GM23338 (cell line): Measurements from ENCODE around the gene RPL10. TPM values are rescaled to one million over a fixed set of nuclear protein-coding genes. Genes with fewer than 3 reads are reported as not detected.

Source experiments
- ATAC-seq: fragments of 200-7000 bp; cut with Tn5 transposase; 3 replicates; pipeline ENCODE4 v1.9.1; 2020
- DNase-seq: peaks from one replicate; pipeline ENCODE4 v3.0.0-alpha.2; 2015; ENCODE audit warnings: low spot score
- H2AFZ ChIP-seq: fragments of 200-600 bp; sonication (generic); 2 replicates; pipeline ENCODE4 v1.8.0; 2016; ENCODE audit warnings: antibody characterized with exemption, mild to moderate bottlenecking, moderate library complexity
- H3F3A ChIP-seq: fragments of 200-600 bp; sonication (generic); replicated peaks from 2 replicates; pipeline ENCODE4 v1.8.0; 2017; ENCODE audit warnings: antibody characterized with exemption, mixed run types, low read depth
- H3K27ac ChIP-seq: fragments of 200-600 bp; sonication (generic); 2 replicates; pipeline ENCODE4 v1.6.1; 2016; ENCODE audit warnings: low read depth
- H3K27me3 ChIP-seq: fragments of 200-600 bp; sonication (generic); 2 replicates; pipeline ENCODE4 v1.8.0; 2016; ENCODE audit warnings: mild to moderate bottlenecking, mixed run types, moderate library complexity; ENCODE audit not compliant: insufficient read depth
- H3K36me3 ChIP-seq: fragments of 200-600 bp; sonication (generic); 2 replicates; pipeline ENCODE4 v1.8.0; 2016; ENCODE audit warnings: mild to moderate bottlenecking; ENCODE audit not compliant: insufficient read depth
- H3K4me1 ChIP-seq: fragments of 200-600 bp; sonication (generic); 2 replicates; pipeline ENCODE4 v1.8.0; 2016; ENCODE audit warnings: mild to moderate bottlenecking, moderate library complexity; ENCODE audit not compliant: insufficient read depth
- H3K4me2 ChIP-seq: fragments of 200-600 bp; sonication (generic); 2 replicates; pipeline ENCODE4 v1.7.1; 2017; ENCODE audit warnings: mixed run types
- H3K4me3 ChIP-seq: fragments of 200-600 bp; sonication (generic); 2 replicates; pipeline ENCODE4 v1.6.1; 2016; ENCODE audit warnings: mixed run types
- H3K79me2 ChIP-seq: fragments of 200-600 bp; sonication (generic); replicated peaks from 2 replicates; pipeline ENCODE4 v1.8.0; 2017; ENCODE audit warnings: mild to moderate bottlenecking; ENCODE audit not compliant: insufficient read depth
- H3K9me2 ChIP-seq: fragments of 200-600 bp; sonication (generic); 2 replicates; pipeline ENCODE4 v1.8.0; 2017; ENCODE audit not compliant: insufficient read depth
- H4K20me1 ChIP-seq: fragments of 200-600 bp; sonication (generic); replicated peaks from 2 replicates; pipeline ENCODE4 v1.8.0; 2017; ENCODE audit warnings: mild to moderate bottlenecking; ENCODE audit not compliant: insufficient read depth
- H3K27ac Mint-ChIP-seq: 2 replicates; pipeline ENCODE4 v1.8.0; 2020; ENCODE audit warnings: inconsistent platforms, mild to moderate bottlenecking, moderate library complexity, mixed read lengths
- H3K27me3 Mint-ChIP-seq: 3 replicates; pipeline ENCODE4 v1.8.0; 2022; ENCODE audit warnings: low read depth, mild to moderate bottlenecking, moderate library complexity, mixed read lengths, inconsistent platforms; ENCODE audit not compliant: insufficient read depth, poor library complexity
- H3K36me3 Mint-ChIP-seq: 3 replicates; pipeline ENCODE4 v1.8.0; 2021; ENCODE audit warnings: low read depth, mild to moderate bottlenecking, inconsistent platforms, moderate library complexity, mixed read lengths
- H3K4me1 Mint-ChIP-seq: 3 replicates; pipeline ENCODE4 v1.8.0; 2020; ENCODE audit warnings: mild to moderate bottlenecking, inconsistent platforms, mixed read lengths
- H3K4me3 Mint-ChIP-seq: 3 replicates; pipeline ENCODE4 v1.8.0; 2021; ENCODE audit warnings: moderate library complexity, mild to moderate bottlenecking, inconsistent platforms, mixed read lengths
- H3K9me3 Mint-ChIP-seq: 3 replicates; pipeline ENCODE4 v1.8.0; 2020; ENCODE audit warnings: moderate library complexity, mild to moderate bottlenecking, inconsistent platforms, mixed read lengths
- CREB1 ChIP-seq: fragments of 250-450 bp; sonication (Bioruptor Pico); IDR thresholded peaks from 2 replicates; pipeline ENCODE4 v1.5.0; 2020; ENCODE audit warnings: low read depth, mild to moderate bottlenecking, moderate library complexity
- CTCF ChIP-seq, 2 experiments: fragments of 200-600 bp in 1 of 2; sonication (generic) in 1 of 2; conservative IDR thresholded peaks; 2 replicates each; pipeline versions ENCODE4 v1.5.1 to v1.6.1; 2016 to 2017; ENCODE audit warnings: antibody characterized with exemption in 2 of 2, low read depth in 2 of 2, mild to moderate bottlenecking in 2 of 2, moderate library complexity in 1 of 2
- ETS1 ChIP-seq: IDR thresholded peaks from 2 replicates; pipeline ENCODE4 v1.6.1; 2016; ENCODE audit warnings: antibody characterized with exemption
- EZH2 ChIP-seq: fragments of 200-600 bp; sonication (generic); IDR thresholded peaks from one replicate; pipeline ENCODE4 v1.8.0; 2017; ENCODE audit warnings: antibody characterized with exemption, mild to moderate bottlenecking, low read depth; ENCODE audit not compliant: unreplicated experiment
- EZH2phosphoT487 ChIP-seq: fragments of 200-600 bp; sonication (generic); IDR thresholded peaks from one replicate; pipeline ENCODE4 v1.8.1; 2018; ENCODE audit warnings: antibody characterized with exemption; ENCODE audit not compliant: unreplicated experiment
- JUNB ChIP-seq: IDR thresholded peaks from one replicate; pipeline ENCODE4 v1.6.1; 2016; ENCODE audit warnings: antibody characterized with exemption; ENCODE audit not compliant: unreplicated experiment
- NANOG ChIP-seq: IDR thresholded peaks from 2 replicates; pipeline ENCODE4 v1.6.1; 2016; ENCODE audit warnings: antibody characterized with exemption, borderline replicate concordance
- POLR2AphosphoS5 ChIP-seq: IDR thresholded peaks from 2 replicates; pipeline ENCODE4 v1.6.1; 2016; ENCODE audit warnings: antibody characterized with exemption, low read depth
- REST ChIP-seq: IDR thresholded peaks from one replicate; pipeline ENCODE4 v1.6.1; 2018; ENCODE audit warnings: antibody characterized with exemption; ENCODE audit not compliant: unreplicated experiment
- STAT1 ChIP-seq: IDR thresholded peaks from one replicate; pipeline ENCODE4 v1.6.1; 2016; ENCODE audit warnings: antibody characterized with exemption; ENCODE audit not compliant: unreplicated experiment
- ZNF114 ChIP-seq: fragments of 250-450 bp; sonication (Bioruptor Pico); IDR thresholded peaks from 2 replicates; pipeline ENCODE4 v1.5.0; 2020; ENCODE audit warnings: mild to moderate bottlenecking, moderate library complexity
- ZNF331 ChIP-seq: fragments of 250-450 bp; sonication (Bioruptor Pico); IDR thresholded peaks from 2 replicates; pipeline ENCODE4 v1.5.0; 2020; ENCODE audit warnings: low read depth, mild to moderate bottlenecking, moderate library complexity
- polyA plus RNA-seq: library from polyadenylated mRNA; unstranded; fragments of >200 nt; fragmentation: Nextera tagmentation; extraction: Ambion mirVana; gene quantifications from 2 replicates; pipeline ENCODE4 v1.2.1, GENCODE V29; 2016
- total RNA-seq: library from RNA; depleted of rRNA; stranded (reverse); fragments of >200 nt; shearing (Covaris generic); gene quantifications from 2 replicates; pipeline ENCODE4 v1.2.3, GENCODE V29; 2014

The RPL10 gene
- total and polyA plus RNA-seq, 2 experiments from 2014 or later, result 1,696 to 4,929 TPM

- no peak for TF ChIP-seq ZNF331 (CRISPR knock-in tag)
- TF ChIP-seq NANOG, result no peak
- no peak for TF ChIP-seq EZH2
- no peak; the same call in 1 of the 2 replicates for TF ChIP-seq POLR2AphosphoS5
- no peak for TF ChIP-seq JUNB
- TF ChIP-seq EZH2phosphoT487, result no peak
- TF ChIP-seq ZNF114 (CRISPR knock-in tag), result no peak
- TF ChIP-seq STAT1, result no peak
Measured at GRCh38 chrX:154359362-154360154, 38.6 kb upstream of the RPL10 start (continued).

- no peak for DNase-seq
- Mint-ChIP-seq H3K27ac (no peak overlapping the region), H3K9me3 (no peaks in the 10 kb centered on the region; the same call in 2 of the 3 replicates), H3K27me3 (peaks cover 12% of the 10 kb centered on the region), H3K4me1 (no peaks in the 10 kb centered on the region; the same call in 2 of the 3 replicates), H3K36me3 (peaks cover 79% of the 10 kb centered on the region), H3K4me3 (no peak overlapping the region)
- no peak for ATAC-seq
- no peak overlapping the region for H2AFZ ChIP-seq
- peaks cover 6% of the 10 kb centered on the region; the same call in 1 of the 2 replicates for H3K79me2 ChIP-seq
- peaks cover 20% of the 10 kb centered on the region for H3K36me3 ChIP-seq
- H3K4me2 ChIP-seq, result no peak overlapping the region
- H3K4me3 ChIP-seq, result no peak overlapping the region
- no peaks in the 10 kb centered on the region for H3K4me1 ChIP-seq
- H3K9me2 ChIP-seq, result no peaks in the 10 kb centered on the region
- no peaks in the 10 kb centered on the region for H3F3A ChIP-seq
- H3K27ac ChIP-seq, result no peak overlapping the region
- no peaks in the 10 kb centered on the region for H3K27me3 ChIP-seq
- H4K20me1 ChIP-seq, result no peaks in the 10 kb centered on the region
- TF ChIP-seq NANOG, result no peak
- no peak for TF ChIP-seq ETS1
- TF ChIP-seq EZH2phosphoT487, result no peak
- TF ChIP-seq ZNF331 (CRISPR knock-in tag), result no peak
- TF ChIP-seq STAT1, result no peak
- no peak for TF ChIP-seq EZH2
- TF ChIP-seq JUNB, result no peak
- TF ChIP-seq CREB1 (CRISPR knock-in tag), result no peak
- no peak for TF ChIP-seq CTCF (conservative IDR thresholded peaks at IDR 0.05; ENCODE audit: low read depth in 2 of 2)
- no peak for TF ChIP-seq ZNF114 (CRISPR knock-in tag)
- TF ChIP-seq POLR2AphosphoS5, result no peak
- TF ChIP-seq REST, result no peak
Measured at GRCh38 chrX:154360155-154360713, 37.9 kb upstream of the RPL10 start.
